Measurements from ENCODE around the gene SEC24A.
A peak's percentile ranks its signal among the peaks of the same experiment; 100 is the strongest.

Gene SEC24A

DNA sequence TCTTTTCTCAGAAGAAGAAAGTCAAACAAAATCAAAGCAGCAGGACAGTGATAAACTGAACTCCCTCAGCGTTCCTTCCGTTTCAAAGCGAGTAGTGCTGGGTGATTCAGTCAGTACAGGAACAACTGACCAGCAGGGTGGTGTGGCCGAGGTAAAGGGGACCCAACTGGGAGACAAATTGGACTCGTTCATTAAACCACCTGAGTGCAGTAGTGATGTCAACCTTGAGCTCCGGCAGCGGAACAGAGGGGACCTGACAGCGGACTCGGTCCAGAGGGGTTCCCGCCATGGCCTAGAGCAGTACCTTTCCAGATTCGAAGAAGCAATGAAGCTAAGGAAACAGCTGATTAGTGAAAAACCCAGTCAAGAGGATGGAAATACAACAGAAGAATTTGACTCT, 92.5 kb downstream of the SEC24A start:
- TF ChIP-seq FOXP2 (optimal IDR thresholded peaks at IDR 0.05; ENCODE audit: borderline replicate concordance, extremely low read depth, extremely low read length, insufficient read depth) (no peak), POLR2AphosphoS5 (IDR thresholded peaks at IDR 0.05; ENCODE audit: low read depth, low read length) (no peak), TAF1 (IDR thresholded peaks at IDR 0.05; ENCODE audit: borderline replicate concordance, insufficient read depth, low read length) (no peak), SIN3A (IDR thresholded peaks at IDR 0.05; ENCODE audit: borderline replicate concordance, insufficient read depth, low read length) (no peak)
- TF ChIP-seq, protein P1, sequence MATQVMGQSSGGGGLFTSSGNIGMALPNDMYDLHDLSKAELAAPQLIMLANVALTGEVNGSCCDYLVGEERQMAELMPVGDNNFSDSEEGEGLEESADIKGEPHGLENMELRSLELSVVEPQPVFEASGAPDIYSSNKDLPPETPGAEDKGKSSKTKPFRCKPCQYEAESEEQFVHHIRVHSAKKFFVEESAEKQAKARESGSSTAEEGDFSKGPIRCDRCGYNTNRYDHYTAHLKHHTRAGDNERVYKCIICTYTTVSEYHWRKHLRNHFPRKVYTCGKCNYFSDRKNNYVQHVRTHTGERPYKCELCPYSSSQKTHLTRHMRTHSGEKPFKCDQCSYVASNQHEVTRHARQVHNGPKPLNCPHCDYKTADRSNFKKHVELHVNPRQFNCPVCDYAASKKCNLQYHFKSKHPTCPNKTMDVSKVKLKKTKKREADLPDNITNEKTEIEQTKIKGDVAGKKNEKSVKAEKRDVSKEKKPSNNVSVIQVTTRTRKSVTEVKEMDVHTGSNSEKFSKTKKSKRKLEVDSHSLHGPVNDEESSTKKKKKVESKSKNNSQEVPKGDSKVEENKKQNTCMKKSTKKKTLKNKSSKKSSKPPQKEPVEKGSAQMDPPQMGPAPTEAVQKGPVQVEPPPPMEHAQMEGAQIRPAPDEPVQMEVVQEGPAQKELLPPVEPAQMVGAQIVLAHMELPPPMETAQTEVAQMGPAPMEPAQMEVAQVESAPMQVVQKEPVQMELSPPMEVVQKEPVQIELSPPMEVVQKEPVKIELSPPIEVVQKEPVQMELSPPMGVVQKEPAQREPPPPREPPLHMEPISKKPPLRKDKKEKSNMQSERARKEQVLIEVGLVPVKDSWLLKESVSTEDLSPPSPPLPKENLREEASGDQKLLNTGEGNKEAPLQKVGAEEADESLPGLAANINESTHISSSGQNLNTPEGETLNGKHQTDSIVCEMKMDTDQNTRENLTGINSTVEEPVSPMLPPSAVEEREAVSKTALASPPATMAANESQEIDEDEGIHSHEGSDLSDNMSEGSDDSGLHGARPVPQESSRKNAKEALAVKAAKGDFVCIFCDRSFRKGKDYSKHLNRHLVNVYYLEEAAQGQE (IDR thresholded peaks at IDR 0.05; ENCODE audit: insufficient read depth in 1 of 2, low read depth in 2 of 2, low read length in 2 of 2), result no peak

DNA sequence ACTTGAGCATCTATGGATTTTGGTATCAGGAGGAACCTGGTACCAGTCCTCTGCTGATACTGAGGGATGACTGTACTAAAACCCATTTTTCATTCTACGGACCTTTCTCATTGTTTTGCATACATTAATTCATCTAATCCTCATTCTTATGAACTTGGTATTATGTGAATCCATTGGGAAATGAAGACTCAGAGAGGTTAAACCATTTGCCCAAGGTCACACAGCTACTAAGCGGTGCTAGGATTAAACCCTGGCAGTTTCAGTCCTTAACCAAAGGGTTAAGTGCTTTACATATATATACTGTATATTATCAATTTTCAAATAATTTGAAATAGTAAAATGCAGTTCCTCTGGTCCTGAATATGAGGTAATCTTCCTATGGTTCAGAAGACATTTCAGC, 93.5 kb downstream of the SEC24A start:
- no peak for TF ChIP-seq SIN3A (IDR thresholded peaks at IDR 0.05; ENCODE audit: borderline replicate concordance, insufficient read depth, low read length)
- TF ChIP-seq POLR2AphosphoS5 (IDR thresholded peaks at IDR 0.05; ENCODE audit: low read depth, low read length), result no peak
- no peak for TF ChIP-seq FOXP2 (optimal IDR thresholded peaks at IDR 0.05; ENCODE audit: borderline replicate concordance, extremely low read depth, extremely low read length, insufficient read depth)
- no peak for TF ChIP-seq TAF1 (IDR thresholded peaks at IDR 0.05; ENCODE audit: borderline replicate concordance, insufficient read depth, low read length)
- TF ChIP-seq, protein P1 (IDR thresholded peaks at IDR 0.05; ENCODE audit: insufficient read depth in 1 of 2, low read depth in 2 of 2, low read length in 2 of 2), result no peak

DNA sequence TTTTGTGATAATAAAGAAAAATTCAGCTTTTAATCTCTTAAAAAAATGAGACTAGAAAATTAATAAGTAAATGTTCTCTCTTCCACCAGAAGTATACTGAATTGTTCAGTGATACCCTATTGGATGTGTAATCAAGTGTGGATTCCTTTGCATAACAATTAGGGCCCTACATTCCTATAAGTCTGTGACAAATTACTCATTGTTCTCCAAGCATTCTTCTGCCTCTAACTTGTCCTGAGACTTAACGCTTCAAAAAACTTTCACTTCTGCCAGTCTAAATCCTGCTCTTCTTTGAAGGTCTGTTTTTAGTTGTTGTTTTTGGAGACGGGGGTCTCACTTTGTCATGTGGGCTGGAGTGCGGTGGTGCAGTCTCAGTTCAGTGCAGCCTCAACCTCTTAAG, 100.8 kb downstream of the SEC24A start:
- TF ChIP-seq SIN3A (IDR thresholded peaks at IDR 0.05; ENCODE audit: borderline replicate concordance, insufficient read depth, low read length) (no peak), TAF1 (IDR thresholded peaks at IDR 0.05; ENCODE audit: borderline replicate concordance, insufficient read depth, low read length) (no peak), POLR2AphosphoS5 (IDR thresholded peaks at IDR 0.05; ENCODE audit: low read depth, low read length) (no peak)

DNA sequence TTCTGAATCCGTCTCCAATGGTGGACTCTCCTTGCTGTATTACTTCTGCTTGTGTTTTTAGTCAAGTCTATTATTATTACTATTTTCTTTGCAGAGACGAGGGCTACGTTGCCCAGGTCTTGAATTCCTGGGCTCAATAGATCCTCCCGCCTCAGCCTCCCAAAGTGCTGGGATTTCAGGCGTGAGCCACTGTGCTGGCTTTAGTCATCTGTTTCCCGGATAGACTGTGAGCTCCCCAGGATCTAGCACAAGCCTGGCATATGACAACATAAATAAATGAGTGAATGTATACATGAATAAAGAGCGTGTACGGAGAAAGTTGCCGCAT, 109.6 kb downstream of the SEC24A start:
- TF ChIP-seq POLR2AphosphoS5 (IDR thresholded peaks at IDR 0.05; ENCODE audit: low read depth, low read length) (no peak), FOXP2 (optimal IDR thresholded peaks at IDR 0.05; ENCODE audit: borderline replicate concordance, extremely low read depth, extremely low read length, insufficient read depth) (no peak), TAF1 (IDR thresholded peaks at IDR 0.05; ENCODE audit: borderline replicate concordance, insufficient read depth, low read length) (no peak), SIN3A (IDR thresholded peaks at IDR 0.05; ENCODE audit: borderline replicate concordance, insufficient read depth, low read length) (no peak)
- TF ChIP-seq, protein P1 (IDR thresholded peaks at IDR 0.05; ENCODE audit: insufficient read depth in 1 of 2, low read depth in 2 of 2, low read length in 2 of 2), result no peak

DNA sequence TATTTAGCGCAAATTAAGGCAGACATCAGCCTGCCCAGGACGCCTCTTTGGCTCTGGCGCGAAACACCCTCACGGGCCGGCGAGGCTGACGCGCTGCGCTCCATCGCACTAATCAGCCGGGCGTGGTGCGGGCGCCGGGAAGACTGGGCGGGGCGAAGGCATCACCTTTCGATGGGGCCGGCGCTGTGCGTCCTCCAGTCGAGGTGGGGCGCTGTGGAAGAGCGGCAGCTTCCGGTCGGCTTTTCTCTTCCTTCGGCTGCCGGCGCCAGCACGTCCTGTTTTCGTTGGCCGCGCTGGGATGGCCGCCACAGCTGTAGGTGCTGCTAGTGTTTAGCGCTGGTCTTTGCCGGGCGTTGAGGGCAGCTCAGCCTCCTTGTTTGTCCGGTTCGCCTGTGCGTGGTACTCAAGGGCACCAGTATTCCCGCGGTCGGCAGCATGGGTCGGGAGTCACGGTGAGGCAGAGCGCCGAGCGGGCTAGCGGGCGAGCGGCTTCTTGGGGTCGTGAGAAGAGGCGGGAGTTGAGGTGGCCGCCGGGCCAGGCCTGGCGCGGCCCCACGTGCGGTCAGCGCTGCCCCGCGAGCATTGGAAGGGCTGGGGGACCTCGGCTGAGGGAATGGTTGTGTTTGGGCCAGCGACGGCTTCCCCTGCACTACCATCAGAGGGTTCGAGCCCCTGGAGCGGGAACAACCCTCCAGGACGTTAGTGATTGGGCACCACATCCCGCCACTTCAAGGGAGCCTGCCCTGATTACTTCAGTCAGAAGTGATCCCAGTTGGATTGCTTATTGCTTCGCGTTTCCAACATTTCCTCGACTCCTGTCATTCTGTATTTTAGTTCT, 110.1 kb downstream of the SEC24A start, which contains the start of gene DDX46:
TSS of gene DDX46 (plus strand) at position 276 of the 838 bp plus-strand sequence. CDS start at position 436, 160 bp downstream.
- TF ChIP-seq POLR2AphosphoS5 (IDR thresholded peaks at IDR 0.05; ENCODE audit: low read depth, low read length) (peak; percentile 83), SIN3A (IDR thresholded peaks at IDR 0.05; ENCODE audit: borderline replicate concordance, insufficient read depth, low read length) (peak; percentile 43; the same call in 1 of the 2 replicates), TAF1 (IDR thresholded peaks at IDR 0.05; ENCODE audit: borderline replicate concordance, insufficient read depth, low read length) (peak; percentile 93), FOXP2 (optimal IDR thresholded peaks at IDR 0.05; ENCODE audit: borderline replicate concordance, extremely low read depth, extremely low read length, insufficient read depth) (peak; percentile 97)
- TF ChIP-seq, protein P1 (IDR thresholded peaks at IDR 0.05; ENCODE audit: insufficient read depth in 1 of 2, low read depth in 2 of 2, low read length in 2 of 2), result peak; percentile 29 to 66; a peak in 1 of 4 replicates

Measured in PFSK-1 (cell line).